Stimulated activated CD4-positive, alpha-beta T cell treated with anti-CD3 and anti-CD28 coated beads, Interleukin-4, amount 100 ng/mL, for 4 hours (primary cell): ENCODE measurements around the gene DDT.
"Not testable (repeated sequence)": the region's sequence is repeated elsewhere in the genome, so short reads cannot be mapped to it uniquely, and the experiment has no call there.

Experiments used
- DNase-seq, 2 experiments: peaks; one replicate each; pipeline ENCODE4 v3.0.0-alpha.2; 2020

DDT gene

DNA sequence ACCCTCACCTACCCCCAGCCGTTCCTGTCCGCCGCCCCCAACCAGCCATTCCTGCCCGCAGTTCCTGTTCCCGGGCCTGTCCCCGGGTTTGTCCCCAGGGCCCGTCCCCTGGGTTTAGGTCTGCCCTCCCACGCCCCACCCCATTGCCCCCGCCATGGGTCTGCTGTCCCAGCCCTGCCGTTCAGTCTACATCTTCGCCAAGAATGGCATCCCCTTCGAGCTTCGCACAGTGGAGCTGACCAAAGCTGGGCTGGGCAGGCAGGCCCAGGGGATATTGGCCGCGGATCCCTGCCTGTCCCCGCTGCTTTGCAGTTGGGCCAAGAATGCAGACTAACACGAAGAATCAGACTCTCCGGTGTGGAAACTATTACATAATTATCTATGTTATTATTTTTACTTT, 24.5 kb downstream of the DDT start:
- not testable (repeated sequence) for DNase-seq

DNA sequence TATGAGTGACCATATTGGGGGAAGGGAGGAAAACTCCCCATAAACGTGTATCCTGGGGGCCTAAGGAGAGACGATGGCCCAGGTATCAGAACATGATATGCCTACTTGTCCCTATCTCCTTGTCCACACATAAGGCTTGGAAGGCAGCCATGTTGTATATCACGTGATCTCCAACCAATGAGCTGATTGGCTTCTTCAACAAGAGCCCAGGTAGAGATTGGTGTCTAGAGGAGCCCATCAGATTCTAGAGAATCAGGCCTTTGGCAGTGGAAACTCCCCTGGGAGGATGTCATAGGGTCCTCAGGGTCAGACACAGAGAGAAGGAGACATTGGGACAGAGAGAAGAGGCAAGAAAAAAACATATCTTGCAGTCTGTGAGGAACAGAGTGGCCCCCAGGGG, 26.9 kb downstream of the DDT start:
- not testable (repeated sequence) for DNase-seq

DNA sequence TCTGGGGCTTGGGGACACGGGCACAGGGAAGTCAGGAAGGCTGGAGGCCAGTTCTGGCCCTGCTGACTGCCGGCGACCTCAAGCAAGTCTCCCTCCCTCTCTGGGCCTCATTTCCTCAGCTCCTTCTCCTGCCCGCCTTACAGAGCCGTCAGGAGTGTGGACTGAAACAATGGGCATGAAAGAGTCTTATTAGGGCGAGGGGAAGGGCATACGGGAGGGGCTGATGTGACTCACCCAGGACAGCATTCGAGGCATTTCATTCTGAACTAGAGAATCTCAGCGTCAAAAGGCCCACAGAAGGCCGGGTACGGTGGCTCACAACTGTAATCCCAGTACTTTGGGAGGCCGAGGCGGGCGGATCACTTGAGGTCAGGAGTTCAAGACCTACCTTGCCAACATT, 34.1 kb downstream of the DDT start:
- not testable (repeated sequence) for DNase-seq

DNA sequence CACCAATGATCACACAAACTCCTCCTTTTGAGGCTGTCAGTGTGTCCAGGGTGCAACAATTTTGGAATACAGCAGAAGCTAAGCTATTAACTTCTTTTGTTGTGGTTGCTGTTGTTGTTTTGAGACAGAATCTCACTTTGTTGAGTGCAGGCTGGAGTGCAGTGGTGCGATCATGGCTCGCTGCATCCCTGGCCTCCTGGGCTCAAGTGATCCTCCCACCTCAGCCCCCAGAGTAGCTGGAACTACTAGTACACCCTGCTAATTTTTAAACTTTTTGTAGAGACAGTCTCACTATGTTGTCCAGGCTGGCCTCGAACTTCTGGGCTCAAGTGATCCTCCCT, 35.3 kb downstream of the DDT start:
- DNase-seq: no peak

DNA sequence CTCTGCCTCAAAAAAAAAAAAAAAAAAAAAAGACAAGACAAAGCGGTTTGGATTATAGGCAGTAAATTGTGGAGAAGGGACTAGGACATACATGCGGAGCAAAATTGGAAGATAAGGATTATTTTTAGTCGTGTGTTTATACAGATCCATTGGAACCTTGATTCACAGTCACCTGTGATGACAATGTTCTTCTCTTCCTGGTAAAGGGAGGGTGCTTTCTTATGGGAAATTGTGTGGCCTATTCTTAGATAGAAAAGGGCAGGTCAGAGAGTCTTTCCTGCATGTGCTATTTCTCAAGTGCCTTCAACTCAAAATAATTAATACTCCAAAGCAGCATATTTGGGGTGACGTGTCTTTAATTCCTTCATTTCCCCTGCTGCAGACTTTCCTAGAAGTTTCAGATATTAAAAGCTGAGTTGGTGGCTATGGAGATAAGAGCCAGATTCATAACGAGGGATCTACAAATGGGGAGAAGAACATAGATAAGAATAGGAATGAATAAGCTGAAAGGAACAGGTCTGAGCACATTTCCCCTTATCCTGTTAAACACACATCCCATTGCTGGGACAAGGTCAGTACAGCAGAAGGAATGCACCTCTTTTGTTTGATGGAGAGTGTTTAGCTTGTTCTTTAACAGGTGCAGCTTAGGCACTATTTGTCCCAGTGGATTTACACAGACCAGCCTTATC, 35.8 kb downstream of the DDT start:
- DNase-seq: no peak

DNA sequence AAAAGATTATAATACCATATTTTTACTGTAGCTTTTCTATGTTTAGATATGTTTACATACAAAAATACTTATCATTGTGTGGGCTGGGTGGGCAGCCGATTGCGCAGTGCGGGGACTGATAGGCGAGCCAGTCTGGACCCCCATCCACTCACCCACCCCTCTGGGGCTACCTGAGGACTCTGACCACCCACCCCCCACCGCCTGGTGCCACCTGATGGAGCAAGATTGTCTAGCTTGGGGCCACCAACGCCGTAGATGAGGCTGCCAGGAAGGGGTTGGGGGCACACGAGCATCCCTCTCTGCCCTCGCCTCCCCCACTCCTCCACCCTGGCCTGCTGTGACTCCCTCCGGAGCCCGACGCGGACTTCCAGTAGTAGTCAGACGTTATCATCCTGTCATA, 47.7 kb downstream of the DDT start:
- DNase-seq: no peak

DNA sequence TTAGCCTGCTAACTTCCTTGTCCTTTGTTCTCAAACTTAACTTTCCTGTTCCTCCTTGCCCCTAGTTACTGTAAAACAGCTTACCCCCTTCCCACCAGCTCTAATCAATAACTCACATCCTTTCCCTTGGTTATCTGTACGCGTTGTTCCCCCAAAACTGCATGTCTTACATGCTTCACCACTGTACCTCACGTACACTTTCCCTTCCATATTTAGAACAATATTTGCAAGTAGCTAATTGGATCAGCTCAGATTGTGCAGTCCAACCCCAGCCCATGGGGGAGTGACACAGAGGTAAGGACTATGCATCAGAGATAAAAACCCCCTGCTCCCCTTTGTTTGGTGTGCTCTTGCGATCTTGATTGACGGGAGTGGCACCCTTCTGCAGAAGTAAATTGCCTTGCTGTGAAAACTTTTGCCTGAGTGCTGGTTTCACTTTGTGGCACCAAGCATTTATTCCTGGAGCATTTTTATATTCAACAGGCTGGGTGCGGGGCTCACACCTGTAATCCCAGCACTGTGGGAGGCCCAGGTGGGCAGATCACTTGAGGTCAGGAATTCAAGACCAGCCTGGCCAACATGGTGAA, 49.1 kb downstream of the DDT start:
- no peak for DNase-seq

DNA sequence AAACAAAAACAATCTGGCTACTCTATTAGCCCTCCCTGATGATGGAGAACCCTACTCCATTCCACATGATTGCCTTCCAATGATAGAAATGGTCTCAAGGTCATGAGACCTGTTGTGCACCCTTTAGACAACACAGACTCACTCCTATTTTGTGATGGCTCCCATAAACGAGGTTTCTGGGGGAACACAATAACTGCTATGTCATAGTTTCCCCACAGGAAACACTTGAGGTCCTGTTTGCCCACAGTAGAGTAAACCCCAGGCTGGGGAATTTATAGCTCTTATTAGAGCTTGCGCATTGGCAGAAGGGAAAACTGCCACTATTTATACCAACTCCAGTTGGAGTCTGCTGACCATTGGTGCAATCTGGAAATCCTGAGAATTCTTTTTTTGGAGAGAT, 51.3 kb downstream of the DDT start:
- DNase-seq: no peak

DNA sequence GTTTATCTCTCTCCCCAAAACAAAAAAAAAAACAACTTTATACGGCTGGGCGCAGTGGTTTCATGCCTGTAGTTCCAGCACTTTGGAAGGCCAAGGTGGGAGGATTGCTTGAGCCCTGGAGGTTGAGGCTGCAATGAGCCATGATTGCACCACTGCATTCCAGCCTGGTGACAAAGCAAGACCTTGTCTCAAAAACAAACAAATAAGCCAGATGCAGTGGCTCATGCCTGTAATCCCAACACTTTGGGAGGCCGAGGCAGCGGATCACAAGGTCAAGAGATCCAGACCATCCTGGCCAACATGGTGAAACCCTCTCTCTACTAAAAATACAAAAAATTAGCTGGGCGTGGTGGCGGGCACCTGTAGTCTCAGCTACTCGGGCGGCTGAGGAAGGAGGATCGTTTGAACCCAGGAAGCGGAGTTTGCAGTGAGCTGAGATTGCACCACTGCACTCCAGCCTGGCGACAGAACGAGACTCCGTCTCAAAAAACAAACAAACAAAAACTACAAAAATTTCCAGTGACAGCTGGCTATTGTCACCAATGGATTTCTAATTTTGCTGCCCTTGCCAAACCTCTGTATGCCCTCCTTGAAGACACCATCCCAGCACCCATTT, 52.5 kb downstream of the DDT start:
- not testable (repeated sequence) for DNase-seq
